ENCODE data around the gene IQSEC1. TPM values are rescaled to one million over a fixed set of nuclear protein-coding genes. Genes with fewer than 3 reads are reported as not detected.

IQSEC1 gene
- total RNA-seq, 2 donors from 2014 or later = 58.2 to 94.2 TPM

- no peaks in the 10 kb centered on the region for H3K9me3 ChIP-seq
- WGBS = 62% methylated on average over 12 of the region's 12 CpGs
- no peaks in the 10 kb centered on the region for H3K27me3 ChIP-seq (replicated peaks; ENCODE audit: insufficient read depth)
- intact Hi-C loops (cut with DNase I) = no loop called here
- H3K4me1 ChIP-seq (replicated peaks) = peaks cover 3% of the 10 kb centered on the region
- no peak for DNase-seq (ENCODE audit: low spot score)
- no peaks in the 10 kb centered on the region for H3K36me3 ChIP-seq
- TF ChIP-seq CTCF (IDR thresholded peaks at IDR 0.05) = no peak
- TF ChIP-seq POLR2A (IDR thresholded peaks at IDR 0.05) = no peak
- no peak for TF ChIP-seq POLR2AphosphoS5 (IDR thresholded peaks at IDR 0.05)
- no peak overlapping the region for H3K4me3 ChIP-seq
- H3K27ac ChIP-seq = no peak overlapping the region
These were observed 201.7 kb downstream of the IQSEC1 start for GRCh38 chr3:12871404-12871983.

- H3K9me3 ChIP-seq = no peaks in the 10 kb centered on the region
- H3K27me3 ChIP-seq (replicated peaks; ENCODE audit: insufficient read depth) = no peaks in the 10 kb centered on the region
- H3K36me3 ChIP-seq = no peaks in the 10 kb centered on the region
- H3K27ac ChIP-seq = no peak overlapping the region
- TF ChIP-seq POLR2AphosphoS5 (IDR thresholded peaks at IDR 0.05) (no peak), CTCF (IDR thresholded peaks at IDR 0.05) (no peak), POLR2A (IDR thresholded peaks at IDR 0.05) (no peak)
- 64% methylated on average over 9 of the region's 9 CpGs for WGBS
- H3K4me3 ChIP-seq = no peak overlapping the region
- intact Hi-C loops (cut with DNase I) = no loop called here
- DNase-seq (ENCODE audit: low spot score) = no peak
- no peaks in the 10 kb centered on the region for H3K4me1 ChIP-seq (replicated peaks)
These were observed 202.3 kb downstream of the IQSEC1 start for GRCh38 chr3:12870942-12871341.

- TF ChIP-seq POLR2AphosphoS5 (IDR thresholded peaks at IDR 0.05) (no peak), POLR2A (IDR thresholded peaks at IDR 0.05) (no peak), CTCF (IDR thresholded peaks at IDR 0.05) (no peak)
These were observed 204.1 kb downstream of the IQSEC1 start for GRCh38 chr3:12869035-12869621.

GRCh38 chr3:12868039-12869034, 204.9 kb downstream of the IQSEC1 start:
- Histone ChIP-seq H3K4me3 (no peak overlapping the region), H3K36me3 (no peaks in the 10 kb centered on the region), H3K27ac (no peak overlapping the region), H3K4me1 (replicated peaks) (no peaks in the 10 kb centered on the region), H3K27me3 (replicated peaks; ENCODE audit: insufficient read depth) (no peaks in the 10 kb centered on the region), H3K9me3 (no peaks in the 10 kb centered on the region)
- intact Hi-C loops (cut with DNase I) = loop anchor here (1.0 to 5.0 kb wide), 3 partner anchors 24 to 129 kb away; no protein-coding TSS in a partner anchor
- peak; percentile 59 to 92 (median 88) for TF ChIP-seq CTCF (IDR thresholded peaks at IDR 0.05)
- TF ChIP-seq POLR2AphosphoS5 (IDR thresholded peaks at IDR 0.05) = peak; percentile 69
- TF ChIP-seq POLR2A (IDR thresholded peaks at IDR 0.05) = no peak
- DNase-seq (ENCODE audit: low spot score) = peak; percentile 78
- 34% methylated on average over 45 of the region's 45 CpGs for WGBS

More at GRCh38 chr3:12869035-12869621, 204.1 kb downstream of the IQSEC1 start:
- 29% methylated on average over 16 of the region's 28 CpGs for WGBS
- Histone ChIP-seq H3K27ac (no peak overlapping the region), H3K36me3 (no peaks in the 10 kb centered on the region), H3K4me3 (no peak overlapping the region), H3K4me1 (replicated peaks) (no peaks in the 10 kb centered on the region), H3K9me3 (no peaks in the 10 kb centered on the region), H3K27me3 (replicated peaks; ENCODE audit: insufficient read depth) (no peaks in the 10 kb centered on the region)
- intact Hi-C loops (cut with DNase I) = loop anchor here (5.0 kb wide), 2 partner anchors 113 to 128 kb away; no protein-coding TSS in a partner anchor
- DNase-seq (ENCODE audit: low spot score) = no peak

Data from prostate gland (tissue), 2 donors.